HG02885 (cell line): ENCODE data around the gene SEPTIN12.
A peak's percentile ranks its signal among the peaks of the same experiment; 100 is the strongest.
"Not testable (repeated sequence)": the region's sequence is repeated elsewhere in the genome, so short reads cannot be mapped to it uniquely, and the experiment has no call there.

Experiments
- ATAC-seq: cut with Tn5 transposase; IDR thresholded peaks from one replicate; pipeline ENCODE4 v1.9.1; 2021; ENCODE audit warnings: mild to moderate bottlenecking; ENCODE audit not compliant: unreplicated experiment, poor library complexity

The SEPTIN12 gene

DNA sequence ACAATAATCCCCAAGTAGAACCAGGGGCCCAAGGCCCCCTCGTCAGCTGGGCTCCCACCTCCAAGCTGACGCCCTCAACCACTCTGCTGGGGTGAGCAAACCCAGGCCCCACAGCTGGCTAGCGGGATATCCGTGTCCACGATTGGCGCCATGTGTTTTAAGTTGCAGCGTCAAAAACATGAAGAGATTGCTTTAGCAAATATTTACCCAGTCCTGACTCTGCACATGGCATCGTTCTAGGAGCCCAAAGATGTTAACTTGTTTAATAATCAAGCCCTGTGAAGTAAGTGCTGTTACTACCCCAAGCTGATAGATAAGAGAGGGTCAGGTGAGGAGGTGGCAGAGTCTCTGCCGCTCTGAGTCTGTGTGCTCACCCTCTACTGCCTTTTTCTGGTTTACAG is 344 bp upstream of the SEPTIN12 start:
- no peak for ATAC-seq

DNA sequence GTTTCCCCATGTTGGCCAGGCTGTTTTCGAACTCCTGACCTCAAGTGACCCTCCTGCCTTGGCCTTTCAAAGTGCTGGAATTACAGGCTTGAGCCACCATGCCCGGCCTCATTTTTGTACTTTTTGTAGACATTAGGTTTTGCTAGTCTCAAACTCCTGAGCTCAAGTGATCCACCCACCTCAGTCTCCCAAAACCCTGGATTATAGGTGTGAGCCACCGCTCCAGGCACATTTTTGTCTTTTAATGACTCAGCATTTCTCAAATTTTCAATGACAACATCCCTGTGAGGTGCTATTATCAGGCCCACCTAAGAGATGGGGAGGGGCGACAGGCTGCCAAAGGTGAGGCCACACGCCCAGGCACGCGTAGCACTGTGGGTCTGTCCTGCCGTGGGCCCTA is 1.1 kb downstream of the SEPTIN12 start:
- no peak for ATAC-seq

DNA sequence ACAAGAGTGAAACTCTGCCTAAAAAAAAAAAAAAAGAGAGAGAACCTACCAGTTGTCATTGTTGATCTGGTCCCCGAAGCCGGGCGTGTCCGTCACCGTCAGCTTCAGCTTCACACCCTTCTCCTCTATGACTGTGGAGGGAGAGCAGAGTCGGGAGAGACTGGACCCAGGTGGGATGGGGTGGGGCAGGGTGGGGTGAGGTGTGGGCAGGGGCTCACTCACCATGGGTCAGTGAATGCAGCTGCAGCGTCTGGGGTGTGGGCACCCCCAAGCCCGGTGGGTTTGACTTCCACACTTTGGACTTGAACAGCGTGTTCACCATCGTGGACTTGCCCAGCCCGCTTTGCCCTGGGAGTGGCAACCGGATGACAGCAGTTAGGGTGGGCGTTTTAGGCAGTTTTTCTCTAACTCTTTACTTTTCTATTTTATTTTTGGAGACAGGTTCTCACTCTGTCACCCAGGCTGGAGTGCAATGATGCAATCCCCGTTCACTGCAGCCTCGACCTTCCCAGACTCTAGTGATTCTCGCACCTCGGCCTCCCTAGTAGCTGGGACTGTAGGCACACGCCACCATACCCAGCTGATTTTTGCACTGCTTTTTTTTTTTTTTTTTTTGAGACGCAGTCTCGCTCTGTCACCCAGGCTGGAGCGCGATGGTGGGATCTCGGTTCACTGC is 2.2 kb downstream of the SEPTIN12 start:
- ATAC-seq: no peak

DNA sequence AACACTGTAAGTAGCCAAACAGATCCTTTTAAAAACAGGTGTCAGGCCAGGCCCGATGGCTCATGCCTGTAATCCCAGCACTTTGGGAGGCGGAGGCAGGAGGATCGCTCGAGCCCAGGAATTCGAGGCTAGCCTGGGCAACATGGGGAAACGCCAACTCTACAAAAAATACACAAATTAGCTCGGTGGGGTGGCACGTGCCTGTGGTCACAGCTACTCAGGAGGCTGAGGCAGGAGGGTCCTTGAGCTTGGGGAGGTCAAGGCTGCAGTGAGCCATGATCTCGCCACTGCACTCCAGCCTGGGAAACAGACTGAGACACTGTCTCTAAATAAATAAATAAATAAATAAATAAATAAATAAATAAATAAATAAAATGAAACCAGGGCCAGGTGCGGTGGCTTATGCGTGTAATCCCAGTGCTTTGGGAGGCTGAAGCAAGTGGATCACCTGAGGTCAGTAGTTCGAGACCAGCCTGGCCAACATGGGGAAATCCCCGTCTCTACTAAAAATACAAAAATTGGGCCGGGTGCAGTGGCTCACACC is 3.6 kb downstream of the SEPTIN12 start:
- not testable (repeated sequence) for ATAC-seq

DNA sequence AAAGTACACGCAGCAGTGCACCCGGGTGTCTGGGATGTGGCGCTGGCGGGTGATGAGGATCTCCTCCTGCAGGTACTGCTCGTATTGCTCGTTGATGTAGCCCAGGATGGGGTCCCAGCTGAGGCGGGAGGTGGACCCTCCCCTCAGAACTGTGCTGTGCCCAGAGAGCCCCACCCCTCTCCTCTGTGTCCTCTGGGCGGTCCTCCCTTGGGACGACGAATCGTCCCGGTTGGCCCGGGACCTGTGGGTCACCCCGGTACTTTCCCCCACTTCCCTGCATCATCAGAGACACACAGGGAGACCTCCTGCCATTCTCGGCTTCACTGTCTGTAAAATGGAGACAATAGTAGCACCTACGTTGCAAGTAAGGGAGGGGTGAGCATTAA is 4.2 kb downstream of the SEPTIN12 start:
- ATAC-seq: no peak

DNA sequence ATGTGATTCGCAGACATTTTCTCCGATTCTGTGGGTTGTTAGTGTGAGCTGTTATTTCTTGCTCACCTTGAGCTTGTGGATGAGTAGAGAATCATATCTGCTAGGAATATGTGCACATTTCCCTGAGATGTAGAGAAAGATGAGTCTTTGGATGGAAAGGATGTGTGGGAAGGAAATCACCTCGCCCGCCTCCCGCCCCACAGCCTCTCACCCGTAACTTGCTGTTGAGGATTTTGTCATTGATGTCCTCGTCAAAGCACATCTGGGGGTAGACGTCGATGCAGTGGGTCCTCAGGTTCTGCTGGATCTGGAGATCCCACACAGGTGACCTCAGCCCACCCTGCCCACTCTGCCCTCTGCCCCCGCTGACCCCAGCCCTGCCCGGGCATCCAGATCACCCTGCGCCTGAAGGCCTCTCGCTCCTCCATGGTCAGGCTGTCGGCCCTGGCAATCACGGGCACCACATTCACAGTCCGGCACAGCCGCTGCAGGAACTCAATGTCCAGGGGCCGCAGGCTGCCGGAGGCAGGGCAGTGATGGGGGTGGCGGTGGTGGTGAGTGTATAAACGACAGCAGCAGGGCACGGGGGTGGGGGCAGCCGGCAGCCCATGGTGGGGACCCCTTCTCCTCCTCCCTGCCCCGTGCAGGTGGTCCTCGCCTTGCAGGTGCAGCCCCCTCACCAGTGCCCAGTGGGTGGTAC is 4.7 kb downstream of the SEPTIN12 start:
- ATAC-seq: no peak

DNA sequence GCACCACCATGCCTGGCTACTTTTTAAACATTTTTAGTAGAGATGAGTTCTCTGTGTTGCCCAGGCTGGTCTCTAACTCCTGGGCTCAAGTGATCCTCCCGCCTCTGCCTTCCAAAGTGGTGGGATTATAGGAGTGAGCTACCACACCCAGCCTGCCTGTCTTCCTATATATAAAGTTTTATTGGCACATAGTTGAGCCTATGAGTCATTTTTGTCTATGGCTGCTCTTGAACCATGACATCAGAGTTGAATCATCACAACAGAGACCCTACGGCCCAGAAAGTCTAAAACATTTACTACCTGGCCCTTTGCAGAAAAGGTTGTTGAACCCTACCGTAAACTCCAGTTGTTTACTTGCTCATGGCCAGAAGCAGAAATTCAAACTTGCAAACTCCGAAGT is 7.9 kb downstream of the SEPTIN12 start:
- ATAC-seq: no peak

DNA sequence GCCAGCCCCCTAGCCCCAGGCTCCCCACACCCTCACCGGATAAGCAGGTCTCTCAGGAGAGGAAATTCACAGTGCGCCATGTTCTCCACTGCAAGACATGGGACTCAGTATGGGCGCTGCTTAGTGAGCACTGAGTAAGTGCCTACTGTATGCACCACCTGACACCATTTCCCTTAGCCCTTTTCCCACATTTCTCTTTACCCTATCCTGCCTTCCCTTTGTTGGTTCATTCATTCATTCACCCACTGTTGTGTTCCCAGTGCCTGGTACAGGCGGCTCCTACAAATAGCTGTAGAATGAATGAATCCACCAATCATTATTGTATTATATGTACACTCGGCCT is 10.1 kb downstream of the SEPTIN12 start:
- ATAC-seq: no peak

DNA sequence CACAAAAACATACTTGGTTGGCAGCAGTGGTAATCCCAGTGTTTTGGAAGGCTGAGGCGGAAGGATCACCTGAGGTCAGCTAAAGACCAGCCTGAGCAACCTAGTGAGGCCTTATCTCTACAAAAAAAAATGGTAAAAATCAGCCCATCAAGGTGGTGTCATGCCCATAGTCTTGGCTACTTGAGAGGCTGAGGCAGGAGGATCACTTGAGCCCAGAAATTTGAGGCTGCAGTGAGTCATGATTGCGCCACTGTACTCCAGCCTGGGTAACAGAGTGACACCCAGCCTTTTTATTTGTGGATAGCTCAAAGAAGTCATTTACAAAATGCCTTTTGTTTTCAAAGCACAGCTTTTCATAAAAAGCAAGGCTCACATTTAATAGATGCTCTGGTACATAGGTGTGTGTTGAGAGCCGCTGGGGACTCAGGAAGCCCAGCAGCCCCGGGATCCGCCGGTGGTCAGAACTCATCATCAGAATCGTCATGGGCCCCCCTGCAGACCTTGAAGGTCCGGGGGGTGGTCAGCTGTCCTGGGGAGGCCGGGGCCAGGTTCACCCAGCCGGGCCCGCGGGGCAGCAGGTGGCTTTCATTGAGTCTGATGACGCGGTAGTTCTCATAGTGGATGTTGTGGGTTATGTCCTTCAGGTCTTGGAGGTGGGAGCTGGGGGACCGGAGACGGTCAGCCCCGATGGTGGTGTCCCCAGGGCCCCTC is 10.7 kb downstream of the SEPTIN12 start:
- no peak for ATAC-seq

DNA sequence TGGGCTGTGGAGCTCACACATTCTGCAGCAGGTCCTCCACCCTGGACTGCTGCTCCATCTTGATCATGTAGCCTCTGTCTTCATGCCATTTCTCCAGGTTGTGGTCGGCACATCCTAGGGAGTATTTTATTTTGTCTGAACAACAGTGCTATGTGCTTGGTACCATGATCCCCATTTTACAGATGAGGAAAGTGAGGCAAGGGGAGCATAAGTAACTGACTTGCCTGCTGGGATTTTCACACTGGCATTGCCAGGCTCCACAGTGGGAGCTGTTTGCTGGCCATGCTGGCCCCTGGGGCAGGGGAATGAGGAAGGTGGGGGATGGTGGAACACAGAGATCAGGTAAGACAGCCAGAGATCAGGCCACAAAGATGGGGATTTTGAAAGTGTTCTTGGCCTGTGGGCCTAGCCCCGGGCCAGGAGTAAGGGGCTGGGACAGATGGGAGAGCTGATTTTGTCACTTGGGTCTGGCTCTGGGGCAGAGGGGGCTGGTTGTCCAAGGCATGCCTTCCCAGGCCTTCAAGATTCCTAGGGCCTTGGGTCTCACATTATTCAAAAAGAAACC is 11.9 kb downstream of the SEPTIN12 start:
- no peak for ATAC-seq

DNA sequence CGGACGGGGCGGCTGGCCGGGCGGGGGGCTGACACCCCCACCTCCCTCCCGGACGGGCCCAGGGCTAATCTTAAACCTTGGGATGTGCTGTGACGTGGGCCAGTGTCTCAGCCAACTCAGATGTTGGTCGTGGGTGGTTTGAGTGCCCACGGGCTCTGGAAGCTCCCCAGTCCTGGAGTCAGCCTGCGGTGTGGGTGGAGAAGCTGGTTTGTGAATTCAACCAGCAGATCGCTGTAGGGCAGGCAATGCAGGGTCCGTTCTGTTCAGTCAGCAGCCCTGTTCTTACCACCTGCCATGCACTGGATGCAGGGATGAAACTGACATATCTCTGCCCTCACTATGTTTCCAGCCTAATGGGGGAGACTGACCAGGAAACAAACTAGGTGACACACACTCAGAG is 13.1 kb downstream of the SEPTIN12 start:
- no peak for ATAC-seq

DNA sequence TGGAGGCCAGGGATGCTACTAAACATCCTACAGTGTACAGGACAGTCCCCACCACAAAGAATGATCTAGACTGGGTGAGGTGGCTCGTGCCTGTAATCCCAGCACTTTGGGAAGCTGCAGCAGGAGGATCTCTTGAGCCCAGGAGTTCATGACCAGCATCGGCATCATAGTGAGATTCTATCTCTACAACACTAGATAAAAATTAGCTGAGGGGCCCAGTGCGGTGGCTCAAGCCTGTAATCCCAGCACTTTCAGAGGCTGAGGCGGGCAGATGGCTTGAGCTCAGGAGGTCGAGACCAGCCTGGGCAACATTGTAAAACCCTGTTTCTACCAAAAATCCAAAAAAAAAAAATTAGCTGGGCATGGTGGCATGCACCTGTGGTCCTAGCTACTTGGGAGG is 15.8 kb downstream of the SEPTIN12 start:
- ATAC-seq: no peak

DNA sequence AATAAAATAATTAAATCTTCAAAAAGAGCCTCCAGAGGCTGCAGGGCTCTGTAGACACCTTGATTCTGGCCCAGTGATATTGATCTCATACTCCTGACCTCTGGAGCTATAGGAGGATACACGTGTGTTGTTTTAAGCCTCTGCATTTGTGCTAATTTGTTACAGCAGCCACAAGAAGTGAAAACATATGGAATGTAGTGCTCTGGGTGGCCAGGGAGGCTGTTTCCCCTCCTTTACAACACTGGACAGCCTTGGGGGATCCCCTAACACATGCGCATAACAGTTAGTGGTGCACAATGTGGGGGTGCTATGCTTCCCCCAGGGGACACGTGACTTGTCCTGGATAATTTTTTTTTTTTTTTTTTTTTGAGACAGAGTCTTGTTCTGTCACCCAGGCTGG is 16.5 kb downstream of the SEPTIN12 start:
- ATAC-seq: no peak

DNA sequence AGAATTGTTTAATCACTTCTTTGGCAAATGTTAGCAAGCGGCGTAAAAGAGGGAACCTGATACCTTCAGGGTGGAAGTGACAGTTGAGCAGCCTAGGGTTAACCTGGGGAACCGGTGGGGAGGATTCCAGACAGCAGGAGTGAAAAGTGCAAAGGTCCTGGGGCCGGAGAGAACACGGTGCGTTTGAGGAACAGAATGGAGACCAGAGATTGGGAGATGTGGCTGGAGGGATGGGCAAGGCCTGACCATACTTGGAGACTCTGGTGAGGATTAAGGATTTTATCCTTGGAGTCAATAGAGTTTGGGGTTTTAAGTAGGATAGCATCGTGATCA is 18.9 kb downstream of the SEPTIN12 start:
- ATAC-seq: no peak

DNA sequence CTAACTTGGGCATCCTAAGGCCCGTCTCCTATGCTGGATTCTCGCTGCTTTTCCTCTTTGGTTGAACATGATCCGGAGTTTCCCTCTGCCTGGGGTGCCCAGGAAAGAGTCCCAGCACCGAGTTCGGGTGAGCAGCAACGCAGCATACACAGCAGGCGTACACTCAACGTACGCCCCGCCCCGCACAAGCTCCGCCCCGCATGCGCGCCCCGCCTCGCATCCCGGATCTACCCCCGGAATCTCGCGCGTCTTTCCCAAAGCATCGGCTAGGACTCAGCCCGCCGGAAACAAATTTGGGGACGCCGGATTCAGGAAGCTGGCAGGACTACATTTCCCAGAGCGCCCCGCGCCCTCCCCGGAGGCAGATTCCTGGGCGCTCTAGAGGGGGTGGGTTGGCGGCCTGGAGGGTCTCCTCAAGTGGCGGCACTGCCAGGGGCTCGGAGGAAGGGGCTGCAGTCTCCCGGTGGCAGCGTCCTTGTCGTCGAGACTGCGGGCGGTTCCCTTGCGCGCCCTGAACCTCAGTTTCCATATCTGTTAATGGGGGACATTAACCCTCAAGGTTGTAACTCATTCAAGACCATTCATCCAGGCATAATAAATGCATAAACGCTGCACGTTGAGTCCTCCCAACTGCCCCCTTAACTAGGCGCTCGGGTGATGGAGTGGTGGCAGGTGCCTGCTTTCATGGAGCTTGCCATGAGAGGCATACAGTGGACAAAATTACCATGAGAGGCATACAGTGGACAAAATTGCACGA is 19.4 kb downstream of the SEPTIN12 start:
- ATAC-seq: peak; percentile 67

DNA sequence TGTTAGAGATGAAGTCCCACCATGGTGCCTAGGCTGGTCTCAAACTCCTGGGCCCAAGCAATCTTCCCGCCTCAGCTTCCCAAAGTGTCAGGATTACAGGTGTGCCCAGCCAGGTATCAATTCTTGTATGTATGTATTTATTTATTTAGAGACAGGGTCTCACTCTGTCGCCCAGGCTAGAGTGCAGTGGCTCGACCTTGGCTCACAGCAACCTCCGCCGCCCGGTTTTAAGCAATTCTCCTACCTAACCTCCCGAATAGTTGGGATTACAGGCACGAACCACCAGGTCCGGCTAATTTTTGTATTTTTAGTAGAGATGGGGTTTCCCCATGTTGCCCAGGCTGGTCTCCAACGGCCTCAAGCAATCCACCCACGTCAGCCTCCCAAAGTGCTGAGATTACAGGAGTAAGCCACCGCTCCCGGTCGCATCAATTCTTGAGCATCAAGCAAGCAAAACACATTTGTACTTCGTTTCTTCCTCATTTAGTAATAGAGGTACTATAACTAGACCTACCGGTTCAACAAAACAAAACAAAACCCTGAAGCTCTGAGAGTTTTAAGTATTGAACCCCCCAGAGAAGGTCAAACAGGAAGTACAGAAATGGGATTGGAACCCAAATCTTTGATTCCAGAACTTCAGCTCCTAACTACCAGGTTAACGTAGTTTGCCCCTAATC is 20.1 kb downstream of the SEPTIN12 start:
- ATAC-seq: peak; percentile 3

DNA sequence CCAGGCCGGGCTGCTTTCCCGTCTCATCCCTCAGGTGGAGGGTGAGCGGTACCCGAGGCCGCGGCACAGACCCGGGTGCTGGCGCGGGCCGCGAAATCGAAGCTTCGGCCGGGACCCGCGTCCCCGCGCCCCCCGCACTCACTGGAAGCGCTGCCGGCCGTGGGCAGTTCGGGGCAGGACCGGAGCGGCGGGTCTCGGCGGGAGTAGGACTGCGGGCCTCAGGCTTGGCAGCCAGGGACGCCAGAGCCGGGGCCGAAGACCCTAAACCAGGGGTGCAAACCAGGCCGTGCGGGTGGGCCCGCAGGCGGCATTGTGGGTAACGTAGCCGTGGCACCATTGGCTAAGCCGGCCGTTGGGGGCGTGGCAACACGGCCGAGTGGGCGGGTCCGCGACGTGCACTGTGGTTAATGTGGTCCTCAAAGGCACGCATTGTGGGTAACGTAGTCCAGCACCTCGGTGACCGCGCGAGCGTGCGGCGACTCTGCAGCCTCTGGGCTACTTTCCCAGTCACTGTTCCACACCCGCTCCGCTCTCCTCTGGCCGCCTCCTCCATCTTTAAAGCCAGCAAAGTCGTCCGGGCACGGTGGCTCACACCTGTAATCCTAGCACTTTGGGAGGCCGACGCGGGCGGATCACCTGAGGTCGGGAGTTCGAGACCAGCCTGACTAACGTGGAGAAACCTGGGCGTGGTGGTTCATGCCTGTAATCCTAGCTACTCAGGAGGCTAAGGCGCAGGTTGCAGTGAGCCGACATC is 21.1 kb downstream of the SEPTIN12 start, which contains the start of gene ZNF500:
Gene ZNF500, minus strand, starts transcription at position 288 of the 754 bp plus-strand sequence. CDS start 1,184 bp downstream, outside the sequence.
- peak; percentile 84 for ATAC-seq

DNA sequence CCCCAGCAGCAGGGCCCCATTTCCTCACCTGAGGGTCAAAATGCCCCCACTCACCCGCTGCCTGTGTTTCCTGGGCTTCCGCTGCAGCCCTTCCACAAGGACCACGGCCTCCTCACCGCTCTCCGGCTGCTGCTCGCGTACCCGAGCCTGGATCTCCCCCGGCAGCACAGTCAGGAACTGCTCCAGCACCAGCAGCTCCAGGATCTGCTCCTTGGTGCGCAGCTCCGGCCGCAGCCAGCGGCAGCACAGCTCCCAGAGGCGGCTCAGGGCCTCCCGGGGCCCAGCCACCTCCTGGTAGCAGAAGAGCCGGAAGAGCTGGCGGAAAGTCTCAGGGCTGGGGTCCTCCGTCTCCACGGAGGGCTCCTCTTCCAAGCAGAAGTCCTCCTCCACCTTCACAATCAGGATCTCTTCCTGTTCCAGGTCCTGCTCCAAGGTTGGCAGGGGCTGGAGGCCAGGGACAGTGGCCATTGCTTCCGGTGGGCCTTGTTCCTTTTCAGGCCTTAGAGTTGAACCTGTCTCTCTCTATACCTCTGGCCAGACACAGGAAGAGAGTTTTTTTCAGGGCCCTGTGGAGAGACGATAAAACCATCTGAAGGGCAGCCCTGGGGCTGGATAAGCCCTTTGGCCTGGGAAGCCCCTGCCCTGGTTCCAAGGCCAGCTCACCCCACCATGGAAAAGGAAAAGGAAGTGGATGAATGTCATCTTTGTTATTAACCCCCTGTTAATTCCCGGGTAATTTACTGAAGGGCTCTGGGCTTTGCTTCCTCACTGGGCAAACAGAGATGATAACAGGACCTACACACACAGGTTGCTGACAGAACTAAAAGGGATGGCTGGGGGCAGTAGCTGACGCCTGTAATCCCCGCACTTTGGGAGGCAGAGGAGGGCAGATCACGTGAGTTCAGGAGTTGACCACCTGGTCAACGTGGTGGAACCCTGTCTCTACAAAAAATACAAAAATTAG is 22.4 kb downstream of the SEPTIN12 start:
- no peak for ATAC-seq
